HG03575 (cell line): Measurements from ENCODE around the gene SELPLG.
"Not testable (repeated sequence)": the region's sequence is repeated elsewhere in the genome, so short reads cannot be mapped to it uniquely, and the experiment has no call there.

Experiments
- ATAC-seq: cut with Tn5 transposase; IDR thresholded peaks from one replicate; pipeline ENCODE4 v1.9.1; 2021; ENCODE audit not compliant: unreplicated experiment, insufficient number of reproducible peaks, low FRiP score; ENCODE audit errors: extremely low read depth

Gene SELPLG

GRCh38 chr12:108657130-108657745 is 23.5 kb upstream of the SELPLG start:
- ATAC-seq, result no peak

DNA sequence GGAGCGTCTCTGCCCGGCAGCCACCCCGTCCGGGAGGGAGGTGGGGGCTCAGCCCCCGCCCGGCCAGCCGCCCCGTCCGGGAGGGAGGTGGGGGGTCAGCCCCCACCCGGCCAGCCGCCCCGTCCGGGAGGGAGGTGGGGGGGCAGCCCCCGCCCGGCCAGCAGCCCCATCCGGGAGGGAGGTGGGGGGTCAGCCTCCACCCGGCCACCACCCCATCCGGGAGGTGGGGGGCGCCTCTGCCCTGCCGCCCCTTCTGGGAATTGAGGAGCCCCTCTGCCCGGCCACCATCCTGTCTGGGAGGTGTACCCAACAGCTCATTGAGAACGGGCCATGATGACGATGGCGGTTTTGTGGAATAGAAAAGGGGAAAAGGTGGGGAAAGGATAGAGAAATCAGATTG is 22.6 kb upstream of the SELPLG start:
- ATAC-seq, result not testable (repeated sequence)

DNA sequence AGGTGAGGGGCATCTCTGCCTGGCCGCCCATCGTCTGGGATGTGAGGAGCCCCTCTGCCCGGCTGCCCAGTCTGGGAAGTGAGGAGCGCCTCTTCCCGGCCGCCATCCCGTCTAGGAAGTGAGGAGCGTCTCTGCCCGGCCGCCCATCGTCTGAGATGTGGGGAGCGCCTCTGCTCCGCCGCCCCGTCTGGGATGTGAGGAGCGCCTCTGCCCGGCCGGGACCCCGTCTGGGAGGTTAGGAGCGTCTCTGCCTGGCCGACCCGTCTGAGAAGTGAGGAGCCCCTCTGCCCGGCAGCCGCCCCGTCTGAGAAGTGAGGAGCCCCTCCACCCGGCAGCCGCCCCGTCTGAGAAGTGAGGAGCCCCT is 22.1 kb upstream of the SELPLG start:
- ATAC-seq, result not testable (repeated sequence)

DNA sequence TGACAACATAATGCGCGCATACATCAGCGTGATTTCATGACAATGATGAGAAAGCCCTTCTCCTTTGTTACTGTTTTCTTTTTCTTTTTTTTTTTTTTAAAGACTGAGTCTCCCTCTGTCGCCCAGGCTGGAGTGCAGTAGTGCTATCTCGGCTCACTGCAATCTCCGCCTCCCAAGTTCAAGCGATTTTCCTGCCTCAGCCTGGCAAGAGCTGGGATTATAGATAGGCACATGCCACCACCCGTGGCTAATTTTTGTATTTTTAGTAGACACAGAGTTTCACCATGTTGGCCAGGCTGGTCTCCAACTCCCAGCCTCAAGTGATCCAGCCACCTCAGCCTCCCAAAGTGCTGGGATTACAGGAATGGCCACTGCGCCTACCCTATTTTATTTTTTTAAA is 20.9 kb upstream of the SELPLG start:
- ATAC-seq, result not testable (repeated sequence)

- ATAC-seq, result no peak
Measured at GRCh38 chr12:108653922-108654321, 20.2 kb upstream of the SELPLG start.

DNA sequence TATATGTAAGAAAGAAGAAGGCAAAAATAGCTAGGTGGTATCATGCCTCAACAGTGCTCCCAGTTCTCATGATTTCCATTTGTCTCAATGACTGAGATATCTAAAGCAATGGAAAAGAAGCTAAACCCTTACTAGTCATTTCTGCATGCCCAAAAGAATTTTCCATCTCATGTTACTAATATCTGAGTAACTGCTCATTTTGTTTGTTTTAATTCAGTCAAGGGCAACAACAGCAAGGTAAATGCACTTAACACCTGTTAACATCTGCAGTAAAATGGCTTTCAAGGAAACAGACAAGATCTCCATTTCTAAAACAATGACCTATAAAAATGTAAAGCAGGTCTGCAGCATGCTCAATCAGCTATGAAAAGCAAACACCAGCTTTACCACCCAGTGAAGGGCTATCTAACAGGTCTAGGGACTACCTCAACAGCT is 19.4 kb upstream of the SELPLG start:
- no peak for ATAC-seq

DNA sequence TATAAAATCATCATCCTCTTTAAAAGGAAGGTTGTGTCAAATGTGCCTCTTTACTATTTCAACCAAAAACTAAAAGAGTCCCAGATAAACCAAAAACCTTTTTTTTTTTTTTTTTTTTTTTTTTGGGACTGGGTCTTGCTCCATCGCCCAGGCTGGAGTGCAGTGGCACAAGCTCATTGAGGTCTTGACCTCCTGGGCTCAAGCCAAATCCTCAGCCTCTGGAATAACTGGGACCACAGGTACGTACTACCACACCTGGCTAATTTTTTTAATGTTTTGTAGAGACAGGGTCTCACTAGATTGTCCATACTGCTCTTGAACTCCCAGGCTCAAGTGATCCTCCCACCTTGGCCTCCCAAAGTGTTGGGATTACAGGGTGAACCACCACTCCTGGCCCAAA is 16.4 kb upstream of the SELPLG start:
- ATAC-seq, result no peak

DNA sequence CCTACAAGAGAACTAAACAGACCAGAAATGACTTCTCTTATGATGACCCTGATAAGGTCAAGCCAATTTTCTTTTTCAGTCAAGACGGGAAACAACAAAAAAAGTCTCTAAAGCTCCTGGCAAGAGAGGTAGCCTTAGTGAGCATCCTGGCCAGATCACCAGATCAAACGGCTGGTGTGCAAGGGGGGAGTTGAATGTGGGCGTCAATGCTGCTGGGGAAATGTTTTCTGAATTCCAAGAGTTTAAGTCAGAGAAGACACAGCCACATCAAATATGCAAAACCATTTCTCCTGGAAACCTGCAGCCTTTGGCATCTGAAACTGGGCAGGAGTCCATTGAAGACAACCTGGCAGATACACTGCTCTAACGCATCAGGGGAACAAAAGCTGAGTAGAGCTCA is 16.0 kb upstream of the SELPLG start:
- ATAC-seq, result no peak

DNA sequence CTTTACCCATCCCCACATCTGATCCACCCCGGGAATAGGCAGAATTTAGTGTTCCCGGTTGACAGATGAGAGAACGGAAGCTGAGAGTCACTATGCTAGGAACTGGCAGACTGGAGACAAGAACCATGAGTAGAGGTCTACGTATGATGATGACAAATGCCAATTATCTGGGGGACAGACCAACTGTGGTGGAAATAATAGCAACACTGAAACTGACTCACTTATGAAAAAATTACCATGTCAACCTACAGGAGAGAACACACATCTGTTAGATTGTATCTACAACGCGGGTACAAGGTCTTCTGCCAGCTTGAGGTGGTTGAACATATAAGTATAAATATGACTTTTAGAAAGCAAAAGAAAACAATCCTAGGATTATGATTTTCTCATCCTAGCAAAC is 15.4 kb upstream of the SELPLG start:
- ATAC-seq, result no peak

DNA sequence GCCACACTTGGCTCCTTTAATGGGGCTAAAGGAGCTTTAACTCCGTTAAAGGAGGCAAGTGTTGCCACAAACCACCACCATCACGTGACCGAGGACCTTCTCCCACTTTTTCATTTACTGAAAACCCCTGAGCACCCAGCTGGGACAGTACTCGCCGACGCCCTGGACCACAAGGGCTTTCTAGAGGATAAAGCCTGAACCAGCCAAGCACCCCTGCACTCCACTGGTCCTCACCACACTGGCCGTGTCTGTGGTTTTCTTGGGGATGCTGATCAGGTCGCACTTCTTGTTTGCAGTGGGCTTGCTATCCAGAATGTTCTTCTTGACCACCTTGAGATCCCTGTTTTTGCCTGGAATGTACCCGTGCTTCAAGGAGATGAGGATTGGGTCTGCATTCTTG is 14.7 kb upstream of the SELPLG start:
- no peak for ATAC-seq

DNA sequence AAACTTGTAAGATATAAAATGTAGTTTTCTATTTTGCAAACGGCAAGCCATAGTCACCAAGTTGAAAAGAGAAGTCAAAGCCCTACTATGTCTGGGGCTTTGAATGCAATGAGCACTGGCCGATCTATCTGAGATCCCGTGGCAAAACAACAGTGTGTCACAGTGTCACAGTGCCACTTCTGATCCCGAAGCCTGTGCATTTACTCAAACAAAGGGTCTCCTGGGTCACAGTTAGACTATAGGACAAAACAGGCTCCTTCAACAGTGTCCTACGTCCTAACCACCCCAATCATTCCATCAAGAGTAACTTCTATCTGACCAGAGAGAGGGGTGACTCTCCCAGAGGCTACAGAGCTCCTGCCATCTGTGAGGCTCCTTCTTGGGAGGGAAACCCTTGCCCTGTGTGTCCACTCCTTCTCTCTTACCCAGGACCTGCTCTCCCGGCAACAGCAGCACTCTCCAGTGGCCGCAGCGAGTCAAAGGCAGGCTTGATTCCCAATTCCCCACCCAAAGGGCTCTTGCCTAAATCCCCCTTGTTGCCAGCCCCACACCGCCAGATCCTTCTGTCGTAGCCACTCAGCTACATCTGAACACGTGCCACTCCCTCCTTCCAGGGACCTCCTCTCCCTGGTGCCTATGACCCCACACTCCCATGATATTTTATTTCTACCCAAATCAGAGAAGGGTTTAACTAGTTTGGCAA is 14.0 kb upstream of the SELPLG start:
- ATAC-seq, result no peak

GRCh38 chr12:108646600-108647579 is 13.2 kb upstream of the SELPLG start:
- ATAC-seq, result no peak

- no peak for ATAC-seq
Measured at GRCh38 chr12:108645686-108646599, 12.2 kb upstream of the SELPLG start.

- ATAC-seq, result no peak
Measured at GRCh38 chr12:108644811-108645120, 11.1 kb upstream of the SELPLG start.

- ATAC-seq, result no peak
Measured at GRCh38 chr12:108643941-108644810, 10.5 kb upstream of the SELPLG start.

DNA sequence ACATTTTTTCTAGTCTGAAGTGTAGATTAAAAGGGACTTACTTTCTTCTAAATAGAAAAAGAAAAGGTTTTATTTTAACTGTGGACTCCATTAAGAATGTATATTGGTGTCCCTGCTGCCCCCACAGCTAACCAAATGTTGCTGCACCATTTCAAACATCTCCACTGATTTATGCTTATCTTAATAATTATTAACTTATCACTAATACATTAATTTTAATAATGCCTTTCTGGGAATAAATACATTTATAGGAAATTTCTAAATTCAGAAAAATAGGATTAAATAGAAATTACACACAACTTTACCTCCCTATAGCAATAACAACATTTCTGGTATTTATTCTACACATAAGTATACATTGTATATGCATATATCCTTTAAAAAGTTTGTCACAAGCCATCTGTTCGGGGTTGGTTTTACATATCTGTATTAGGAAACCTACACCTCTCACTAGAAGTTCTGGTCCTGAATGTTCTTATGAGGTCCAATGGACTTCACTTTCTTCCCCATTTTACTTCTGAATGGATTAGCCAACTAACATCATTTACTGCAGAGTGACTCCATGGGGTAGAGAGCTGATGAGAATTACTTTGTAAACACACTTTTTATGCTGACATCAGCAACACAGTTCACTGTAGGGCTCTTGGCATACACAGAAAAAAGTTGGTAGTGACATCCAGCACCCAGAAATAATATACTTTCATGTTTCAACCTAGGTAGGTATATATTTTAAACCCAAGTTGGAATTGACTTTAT is 9.4 kb upstream of the SELPLG start:
- ATAC-seq, result no peak

GRCh38 chr12:108642269-108642870 is 8.7 kb upstream of the SELPLG start:
- ATAC-seq, result no peak
